Dendritic cell treated with granulocyte-macrophage colony-stimulating factor and Interleukin-4, amounts not matched to agents 40 ng/mL and 50 ng/mL, for 4 days (primary cell): ENCODE data around the gene DPYD.

ENCODE experiments used
- H3K27ac Mint-ChIP-seq: one replicate; pipeline ENCODE4 v1.8.0; 2022; ENCODE audit warnings: mild to moderate bottlenecking, mixed read lengths
- H3K27me3 Mint-ChIP-seq: one replicate; pipeline ENCODE4 v1.8.0; 2022; ENCODE audit warnings: mild to moderate bottlenecking, mixed read lengths
- H3K36me3 Mint-ChIP-seq: one replicate; pipeline ENCODE4 v1.8.0; 2022; ENCODE audit warnings: low read depth, mixed read lengths
- H3K4me1 Mint-ChIP-seq: one replicate; pipeline ENCODE4 v1.8.0; 2022; ENCODE audit warnings: low read depth, mixed read lengths
- H3K4me3 Mint-ChIP-seq: one replicate; pipeline ENCODE4 v1.8.0; 2022; ENCODE audit warnings: mild to moderate bottlenecking, moderate library complexity, mixed read lengths
- H3K9me3 Mint-ChIP-seq: one replicate; pipeline ENCODE4 v1.8.0; 2022; ENCODE audit warnings: mixed read lengths
- intact Hi-C: fragments of 100-400 bp; cut with micrococcal nuclease; formaldehyde crosslinking; loops from one replicate; pipeline ENCODE4 v1.15.0; 2022

DPYD gene

GRCh38 chr1:97728436-97728835 lies 192.4 kb downstream of the DPYD start:
- no peak overlapping the region for H3K27ac Mint-ChIP-seq
- intact Hi-C loops, result no loop called here
- peaks cover 11% of the 10 kb centered on the region for H3K36me3 Mint-ChIP-seq

GRCh38 chr1:97727029-97727428 lies 193.8 kb downstream of the DPYD start:
- Mint-ChIP-seq H3K4me1 (peaks cover 16% of the 10 kb centered on the region), H3K9me3 (peaks cover 9% of the 10 kb centered on the region), H3K4me3 (no peak overlapping the region), H3K36me3 (peaks cover 11% of the 10 kb centered on the region), H3K27ac (no peak overlapping the region), H3K27me3 (no peaks in the 10 kb centered on the region)
- intact Hi-C loops, result no loop called here

More at GRCh38 chr1:97728436-97728835, 192.4 kb downstream of the DPYD start:
- Mint-ChIP-seq H3K9me3 (peaks cover 9% of the 10 kb centered on the region), H3K27me3 (no peaks in the 10 kb centered on the region), H3K4me3 (no peak overlapping the region), H3K4me1 (peaks cover 16% of the 10 kb centered on the region)

- H3K36me3 Mint-ChIP-seq, result peaks cover 12% of the 10 kb centered on the region
- H3K9me3 Mint-ChIP-seq, result peaks cover 9% of the 10 kb centered on the region
- no peak overlapping the region for H3K4me3 Mint-ChIP-seq
- H3K4me1 Mint-ChIP-seq, result peaks cover 16% of the 10 kb centered on the region
- intact Hi-C loops, result no loop called here
- H3K27ac Mint-ChIP-seq, result no peak overlapping the region
- H3K27me3 Mint-ChIP-seq, result no peaks in the 10 kb centered on the region
Observed at GRCh38 chr1:97726386-97726785, 194.4 kb downstream of the DPYD start.

- Mint-ChIP-seq H3K9me3 (peaks cover 9% of the 10 kb centered on the region), H3K36me3 (peaks cover 47% of the 10 kb centered on the region), H3K4me1 (peaks cover 9% of the 10 kb centered on the region), H3K4me3 (no peak overlapping the region), H3K27me3 (no peaks in the 10 kb centered on the region), H3K27ac (no peak overlapping the region)
- intact Hi-C loops, result no loop called here
Observed at GRCh38 chr1:97721221-97721620, 199.6 kb downstream of the DPYD start.

- Mint-ChIP-seq H3K36me3 (peaks cover 19% of the 10 kb centered on the region), H3K9me3 (no peaks in the 10 kb centered on the region), H3K27me3 (no peaks in the 10 kb centered on the region), H3K27ac (no peak overlapping the region), H3K4me3 (no peak overlapping the region), H3K4me1 (no peaks in the 10 kb centered on the region)
- intact Hi-C loops, result no loop called here
Observed at GRCh38 chr1:97712980-97713379, 207.9 kb downstream of the DPYD start.

- Mint-ChIP-seq H3K9me3 (no peaks in the 10 kb centered on the region), H3K4me1 (no peaks in the 10 kb centered on the region), H3K4me3 (no peak overlapping the region), H3K27me3 (no peaks in the 10 kb centered on the region), H3K27ac (no peak overlapping the region), H3K36me3 (peaks cover 18% of the 10 kb centered on the region)
- intact Hi-C loops, result no loop called here
Observed at GRCh38 chr1:97711858-97712257, 209.0 kb downstream of the DPYD start.

GRCh38 chr1:97693601-97694000 lies 227.2 kb downstream of the DPYD start:
- Mint-ChIP-seq H3K27ac (peak overlapping the region; percentile 25), H3K9me3 (no peaks in the 10 kb centered on the region), H3K4me1 (no peaks in the 10 kb centered on the region), H3K4me3 (no peak overlapping the region), H3K27me3 (no peaks in the 10 kb centered on the region), H3K36me3 (peaks cover 44% of the 10 kb centered on the region)
- intact Hi-C loops, result loop anchor here (10.0 kb wide), 1 partner anchor 109 kb away; no protein-coding TSS in a partner anchor

- intact Hi-C loops, result loop anchor here (10.0 kb wide), 1 partner anchor 107 kb away; no protein-coding TSS in a partner anchor
- H3K4me3 Mint-ChIP-seq, result no peak overlapping the region
- H3K4me1 Mint-ChIP-seq, result no peaks in the 10 kb centered on the region
- no peaks in the 10 kb centered on the region for H3K27me3 Mint-ChIP-seq
- no peaks in the 10 kb centered on the region for H3K9me3 Mint-ChIP-seq
- no peak overlapping the region for H3K27ac Mint-ChIP-seq
- peaks cover 62% of the 10 kb centered on the region for H3K36me3 Mint-ChIP-seq
Observed at GRCh38 chr1:97691325-97691724, 229.5 kb downstream of the DPYD start.

GRCh38 chr1:97685360-97685759 lies 235.5 kb downstream of the DPYD start:
- no peak overlapping the region for H3K4me3 Mint-ChIP-seq
- H3K27ac Mint-ChIP-seq, result no peak overlapping the region
- peaks cover 55% of the 10 kb centered on the region for H3K36me3 Mint-ChIP-seq

GRCh38 chr1:97680894-97681293 lies 239.9 kb downstream of the DPYD start:
- Mint-ChIP-seq H3K9me3 (no peaks in the 10 kb centered on the region), H3K27ac (no peak overlapping the region), H3K4me1 (peaks cover 11% of the 10 kb centered on the region), H3K4me3 (no peak overlapping the region), H3K27me3 (no peaks in the 10 kb centered on the region), H3K36me3 (peaks cover 67% of the 10 kb centered on the region)
- intact Hi-C loops, result no loop called here

More at GRCh38 chr1:97685360-97685759, 235.5 kb downstream of the DPYD start:
- Mint-ChIP-seq H3K9me3 (no peaks in the 10 kb centered on the region), H3K27me3 (no peaks in the 10 kb centered on the region), H3K4me1 (peaks cover 8% of the 10 kb centered on the region)
- intact Hi-C loops, result no loop called here

- peaks cover 9% of the 10 kb centered on the region for H3K4me1 Mint-ChIP-seq
- H3K27me3 Mint-ChIP-seq, result no peaks in the 10 kb centered on the region
- H3K36me3 Mint-ChIP-seq, result peaks cover 66% of the 10 kb centered on the region
- no peak overlapping the region for H3K4me3 Mint-ChIP-seq
- intact Hi-C loops, result no loop called here
- no peaks in the 10 kb centered on the region for H3K9me3 Mint-ChIP-seq
- no peak overlapping the region for H3K27ac Mint-ChIP-seq
Observed at GRCh38 chr1:97680470-97680869, 240.4 kb downstream of the DPYD start.

GRCh38 chr1:97677702-97678101 lies 243.1 kb downstream of the DPYD start:
- Mint-ChIP-seq H3K27me3 (no peaks in the 10 kb centered on the region), H3K9me3 (no peaks in the 10 kb centered on the region), H3K27ac (no peak overlapping the region), H3K36me3 (peaks cover 69% of the 10 kb centered on the region), H3K4me3 (no peak overlapping the region), H3K4me1 (peaks cover 15% of the 10 kb centered on the region)
- intact Hi-C loops, result no loop called here

- Mint-ChIP-seq H3K9me3 (no peaks in the 10 kb centered on the region), H3K27me3 (no peaks in the 10 kb centered on the region), H3K27ac (no peak overlapping the region), H3K4me1 (peaks cover 15% of the 10 kb centered on the region), H3K36me3 (peaks cover 68% of the 10 kb centered on the region), H3K4me3 (no peak overlapping the region)
- intact Hi-C loops, result loop anchor here (5.0 kb wide), 1 partner anchor 378 kb away; no protein-coding TSS in a partner anchor
Observed at GRCh38 chr1:97674517-97674916, 246.3 kb downstream of the DPYD start.

- no peak overlapping the region for H3K27ac Mint-ChIP-seq
- H3K4me3 Mint-ChIP-seq, result no peak overlapping the region
- peaks cover 40% of the 10 kb centered on the region for H3K36me3 Mint-ChIP-seq
- H3K4me1 Mint-ChIP-seq, result peaks cover 3% of the 10 kb centered on the region
- intact Hi-C loops, result no loop called here
- H3K9me3 Mint-ChIP-seq, result no peaks in the 10 kb centered on the region
- no peaks in the 10 kb centered on the region for H3K27me3 Mint-ChIP-seq
Observed at GRCh38 chr1:97668945-97669344, 251.9 kb downstream of the DPYD start.

GRCh38 chr1:97660431-97661105 lies 260.3 kb downstream of the DPYD start:
- Mint-ChIP-seq H3K4me1 (peaks cover 10% of the 10 kb centered on the region), H3K27ac (peak overlapping the region; percentile 18), H3K36me3 (peaks cover 44% of the 10 kb centered on the region), H3K4me3 (no peak overlapping the region), H3K27me3 (no peaks in the 10 kb centered on the region), H3K9me3 (no peaks in the 10 kb centered on the region)
- intact Hi-C loops, result no loop called here
